ENCODE results near the gene ATAD5. TPM values are rescaled to one million over a fixed set of nuclear protein-coding genes. Genes with fewer than 3 reads are reported as not detected.

ATAD5 gene
- total and polyA plus RNA-seq, 2 of the 13 experiments (the other 11 are each of a cell fraction or from before 2014, with no cell fraction given) = 1.8 to 10.7 TPM

GRCh38 chr17:30831663-30832437 lies at the start of gene ATAD5 (continued):
- TF ChIP-seq ZNF639 (CRISPR knock-in tag; conservative IDR thresholded peaks at IDR 0.05) = peak; percentile 82
- TF ChIP-seq MXD4 (CRISPR knock-in tag; IDR thresholded peaks at IDR 0.05) = peak; percentile 80; the same call in 1 of the 2 replicates
- TF ChIP-seq FOXC1 (CRISPR knock-in tag; IDR thresholded peaks at IDR 0.05; ENCODE audit: borderline replicate concordance) = peak; percentile 47; the same call in 1 of the 2 replicates
- TF ChIP-seq TSC22D2 (CRISPR knock-in tag; IDR thresholded peaks at IDR 0.05; ENCODE audit: borderline replicate concordance) = 0 out of 2 replicates have a peak, but pooled peaks have one; percentile 72
- TF ChIP-seq ZFP82 (CRISPR knock-in tag; IDR thresholded peaks at IDR 0.05; ENCODE audit: borderline replicate concordance) = no peak
- TF ChIP-seq, protein P1, sequence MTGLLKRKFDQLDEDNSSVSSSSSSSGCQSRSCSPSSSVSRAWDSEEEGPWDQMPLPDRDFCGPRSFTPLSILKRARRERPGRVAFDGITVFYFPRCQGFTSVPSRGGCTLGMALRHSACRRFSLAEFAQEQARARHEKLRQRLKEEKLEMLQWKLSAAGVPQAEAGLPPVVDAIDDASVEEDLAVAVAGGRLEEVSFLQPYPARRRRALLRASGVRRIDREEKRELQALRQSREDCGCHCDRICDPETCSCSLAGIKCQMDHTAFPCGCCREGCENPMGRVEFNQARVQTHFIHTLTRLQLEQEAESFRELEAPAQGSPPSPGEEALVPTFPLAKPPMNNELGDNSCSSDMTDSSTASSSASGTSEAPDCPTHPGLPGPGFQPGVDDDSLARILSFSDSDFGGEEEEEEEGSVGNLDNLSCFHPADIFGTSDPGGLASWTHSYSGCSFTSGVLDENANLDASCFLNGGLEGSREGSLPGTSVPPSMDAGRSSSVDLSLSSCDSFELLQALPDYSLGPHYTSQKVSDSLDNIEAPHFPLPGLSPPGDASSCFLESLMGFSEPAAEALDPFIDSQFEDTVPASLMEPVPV (CRISPR knock-in tag; IDR thresholded peaks at IDR 0.05) = peak; percentile 80; the same call in 1 of the 2 replicates
- TF ChIP-seq SP5 (CRISPR knock-in tag; IDR thresholded peaks at IDR 0.05; ENCODE audit: borderline replicate concordance, low read depth) = peak; percentile 82
- peak; percentile 98 for TF ChIP-seq SAP130 (CRISPR knock-in tag; IDR thresholded peaks at IDR 0.05; ENCODE audit: low read depth)
- TF ChIP-seq, protein P2, sequence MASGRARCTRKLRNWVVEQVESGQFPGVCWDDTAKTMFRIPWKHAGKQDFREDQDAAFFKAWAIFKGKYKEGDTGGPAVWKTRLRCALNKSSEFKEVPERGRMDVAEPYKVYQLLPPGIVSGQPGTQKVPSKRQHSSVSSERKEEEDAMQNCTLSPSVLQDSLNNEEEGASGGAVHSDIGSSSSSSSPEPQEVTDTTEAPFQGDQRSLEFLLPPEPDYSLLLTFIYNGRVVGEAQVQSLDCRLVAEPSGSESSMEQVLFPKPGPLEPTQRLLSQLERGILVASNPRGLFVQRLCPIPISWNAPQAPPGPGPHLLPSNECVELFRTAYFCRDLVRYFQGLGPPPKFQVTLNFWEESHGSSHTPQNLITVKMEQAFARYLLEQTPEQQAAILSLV (CRISPR knock-in tag; IDR thresholded peaks at IDR 0.05; ENCODE audit: borderline replicate concordance) = peak; percentile 39; the same call in 1 of the 2 replicates
- TF ChIP-seq ADNP (CRISPR knock-in tag; IDR thresholded peaks at IDR 0.05) = no peak
- TF ChIP-seq ESRRA (CRISPR knock-in tag; IDR thresholded peaks at IDR 0.05; ENCODE audit: low read depth) = 0 out of 2 replicates have a peak, but pooled peaks have one; percentile 32
- no peak for TF ChIP-seq MTF2 (CRISPR knock-in tag; IDR thresholded peaks at IDR 0.05; ENCODE audit: borderline replicate concordance)
- peak; percentile 26; the same call in 1 of the 2 replicates for TF ChIP-seq MYNN (CRISPR knock-in tag; IDR thresholded peaks at IDR 0.05; ENCODE audit: low read depth)
- peak; percentile 59; the same call in 1 of the 2 replicates for TF ChIP-seq DZIP1 (CRISPR knock-in tag; IDR thresholded peaks at IDR 0.05)
- TF ChIP-seq AKNA (CRISPR knock-in tag; IDR thresholded peaks at IDR 0.05; ENCODE audit: borderline replicate concordance) = peak; percentile 76; the same call in 1 of the 2 replicates
- TF ChIP-seq ZNF547 (CRISPR knock-in tag; IDR thresholded peaks at IDR 0.05) = peak; percentile 77; the same call in 1 of the 2 replicates

All from HepG2 (cell line).